Cardiac atrium fibroblast (primary cell): Measurements from ENCODE around the gene TM9SF4. TPM values are rescaled to one million over a fixed set of nuclear protein-coding genes. Genes with fewer than 3 reads are reported as not detected.

Source experiments
- total RNA-seq: library from RNA; depleted of rRNA; stranded (reverse); fragments of >200 nt; gene quantifications from 2 replicates; pipeline ENCODE4 v1.2.3, GENCODE V29; 2015

Gene TM9SF4, protein sequence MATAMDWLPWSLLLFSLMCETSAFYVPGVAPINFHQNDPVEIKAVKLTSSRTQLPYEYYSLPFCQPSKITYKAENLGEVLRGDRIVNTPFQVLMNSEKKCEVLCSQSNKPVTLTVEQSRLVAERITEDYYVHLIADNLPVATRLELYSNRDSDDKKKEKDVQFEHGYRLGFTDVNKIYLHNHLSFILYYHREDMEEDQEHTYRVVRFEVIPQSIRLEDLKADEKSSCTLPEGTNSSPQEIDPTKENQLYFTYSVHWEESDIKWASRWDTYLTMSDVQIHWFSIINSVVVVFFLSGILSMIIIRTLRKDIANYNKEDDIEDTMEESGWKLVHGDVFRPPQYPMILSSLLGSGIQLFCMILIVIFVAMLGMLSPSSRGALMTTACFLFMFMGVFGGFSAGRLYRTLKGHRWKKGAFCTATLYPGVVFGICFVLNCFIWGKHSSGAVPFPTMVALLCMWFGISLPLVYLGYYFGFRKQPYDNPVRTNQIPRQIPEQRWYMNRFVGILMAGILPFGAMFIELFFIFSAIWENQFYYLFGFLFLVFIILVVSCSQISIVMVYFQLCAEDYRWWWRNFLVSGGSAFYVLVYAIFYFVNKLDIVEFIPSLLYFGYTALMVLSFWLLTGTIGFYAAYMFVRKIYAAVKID
- 40.8 and 42.9 TPM in 2 replicates for total RNA-seq

DNA sequence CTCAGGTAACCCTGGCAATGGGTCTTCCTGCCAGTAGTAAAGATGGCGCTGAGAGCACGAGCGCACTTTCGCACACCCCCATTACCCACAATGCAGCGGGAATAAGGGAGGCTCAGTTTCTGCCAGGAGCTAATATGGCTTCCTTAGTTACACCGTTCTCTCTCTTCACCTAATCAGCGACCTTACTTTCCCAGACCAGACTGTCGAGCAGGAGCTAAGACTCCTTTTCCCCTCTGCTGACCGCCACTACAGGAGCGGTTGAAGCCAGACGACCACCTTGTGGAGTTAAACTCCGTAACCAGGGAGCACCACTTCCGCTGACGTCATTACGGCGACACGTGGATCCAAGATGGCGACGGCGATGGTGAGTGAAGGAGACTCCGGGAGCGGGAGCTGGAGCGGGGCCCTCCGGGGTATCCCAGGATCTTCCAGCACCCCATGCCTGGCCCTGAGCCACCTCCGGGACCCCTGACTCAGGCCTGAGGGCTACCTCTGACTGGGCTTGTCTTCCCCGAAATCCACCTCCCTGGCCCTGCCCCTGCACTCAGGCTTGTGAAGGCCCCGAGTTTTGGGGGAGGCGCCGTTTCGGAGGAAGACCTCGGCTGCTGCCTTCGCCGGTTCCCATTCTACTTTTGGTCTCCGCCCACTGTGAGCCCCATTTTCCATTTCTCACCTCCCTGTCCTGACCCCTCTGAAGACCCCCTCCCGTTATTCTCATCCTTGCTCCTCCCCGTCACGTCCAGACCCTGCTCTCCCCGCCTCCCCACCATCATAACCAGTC, at the start of gene TM9SF4:
TM9SF4 (plus strand) TSS at position 323 of the 781 bp plus-strand sequence; CDS start at position 350, 27 bp downstream.

DNA sequence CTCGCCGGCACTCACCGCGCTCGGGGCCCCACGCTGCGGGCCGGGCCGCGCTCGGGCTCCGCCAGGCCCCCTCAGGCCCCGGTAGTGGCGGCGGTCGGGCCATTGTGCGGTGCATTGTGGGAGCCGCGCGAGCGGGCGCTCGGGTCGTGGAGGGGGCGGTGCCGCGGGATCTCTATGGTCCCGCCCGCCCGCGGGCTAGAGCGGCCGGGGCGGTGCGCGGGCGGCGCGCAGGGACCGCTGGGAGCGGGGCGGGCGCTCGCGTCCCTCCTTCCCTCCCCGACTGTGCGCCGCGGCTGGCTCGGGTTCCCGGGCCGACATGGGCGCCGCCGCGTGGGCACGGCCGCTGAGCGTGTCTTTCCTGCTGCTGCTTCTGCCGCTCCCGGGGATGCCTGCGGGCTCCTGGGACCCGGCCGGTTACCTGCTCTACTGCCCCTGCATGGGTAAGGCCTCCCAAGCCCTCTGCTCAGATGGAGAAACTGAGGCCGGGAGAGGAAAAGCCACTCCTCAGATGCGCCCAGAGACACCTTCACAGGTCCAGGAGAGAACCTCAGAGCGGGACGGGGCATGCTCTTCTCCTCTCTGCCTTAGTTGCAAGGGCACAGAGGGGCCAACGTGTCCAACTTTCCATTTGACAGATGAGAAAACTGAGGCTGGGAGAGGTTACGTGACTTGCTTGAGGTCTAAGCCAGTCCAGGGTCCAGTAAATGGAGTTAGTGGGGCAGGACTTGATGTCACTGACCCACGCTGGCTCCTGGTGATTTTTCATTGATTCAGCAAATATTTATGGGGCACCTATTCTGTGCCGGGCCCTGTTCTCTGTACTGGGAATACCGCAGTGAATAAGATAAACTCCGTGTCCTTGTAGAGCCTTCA, 98.3 kb downstream of the TM9SF4 start, which contains the start of the genes PLAGL2 and POFUT1:
PLAGL2 (minus strand) TSS at position 118 of the 873 bp plus-strand sequence. CDS start 5,565 bp downstream, outside the sequence.
POFUT1 (plus strand) TSS at position 255 of the 873 bp plus-strand sequence; CDS start at position 317, 62 bp downstream.

Other genes with a start within 250 kb of the TM9SF4 start
- gene DUSP15, start 239.2 kb upstream of the TM9SF4 start, total RNA-seq = 0.49 TPM in 1 of 2 replicates, not detected in the other
- 0.18 TPM in 1 of 2 replicates, not detected in the other for gene TTLL9, start 239.1 kb upstream of the TM9SF4 start, total RNA-seq
- 8.4 and 11.0 TPM in 2 replicates for gene PDRG1, start 157.7 kb upstream of the TM9SF4 start, total RNA-seq
- gene XKR7, start 141.6 kb upstream of the TM9SF4 start, total RNA-seq = not detected in 2 replicates
- 0.65 and 1.8 TPM in 2 replicates for gene CCM2L, start 99.3 kb upstream of the TM9SF4 start, total RNA-seq
- not detected in 2 replicates for gene HCK, start 57.5 kb upstream of the TM9SF4 start, total RNA-seq
- gene PLAGL2, start 98.0 kb downstream of the TM9SF4 start, total RNA-seq = 2.2 and 3.7 TPM in 2 replicates
- 45.0 and 56.4 TPM in 2 replicates for gene POFUT1, start 98.2 kb downstream of the TM9SF4 start, total RNA-seq
- 17.0 and 21.9 TPM in 2 replicates for gene KIF3B, start 167.9 kb downstream of the TM9SF4 start, total RNA-seq
- 27.7 and 31.6 TPM in 2 replicates for gene ASXL1, start 248.6 kb downstream of the TM9SF4 start, total RNA-seq